Activated naive CD4-positive, alpha-beta T cell treated with Interleukin-2 at 50 U/mL for 16 hours (primary cell): Measurements from ENCODE around the gene TXK.

Source experiments
- DNase-seq: peaks from one replicate; pipeline ENCODE4 v3.0.0-alpha.2; 2020

The TXK gene

DNA sequence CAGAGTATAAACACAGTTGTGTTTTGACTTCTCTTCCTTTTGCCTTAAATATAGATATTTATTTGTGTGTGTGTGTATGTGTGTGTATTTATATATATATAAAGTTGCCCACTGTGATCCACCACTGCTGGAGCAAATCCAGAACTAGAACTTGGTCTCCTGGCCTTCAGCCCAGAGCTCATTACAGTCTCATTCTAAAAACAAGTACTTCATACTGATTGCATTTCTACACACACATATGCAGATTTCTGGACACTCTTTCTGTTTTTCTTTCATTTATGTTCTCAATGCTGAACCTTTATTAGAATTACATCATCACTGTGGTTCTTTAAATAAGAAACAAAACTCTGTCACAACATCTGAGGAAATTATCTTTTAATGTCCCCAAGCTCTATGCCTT, 381 bp downstream of the TXK start:
- no peak for DNase-seq

DNA sequence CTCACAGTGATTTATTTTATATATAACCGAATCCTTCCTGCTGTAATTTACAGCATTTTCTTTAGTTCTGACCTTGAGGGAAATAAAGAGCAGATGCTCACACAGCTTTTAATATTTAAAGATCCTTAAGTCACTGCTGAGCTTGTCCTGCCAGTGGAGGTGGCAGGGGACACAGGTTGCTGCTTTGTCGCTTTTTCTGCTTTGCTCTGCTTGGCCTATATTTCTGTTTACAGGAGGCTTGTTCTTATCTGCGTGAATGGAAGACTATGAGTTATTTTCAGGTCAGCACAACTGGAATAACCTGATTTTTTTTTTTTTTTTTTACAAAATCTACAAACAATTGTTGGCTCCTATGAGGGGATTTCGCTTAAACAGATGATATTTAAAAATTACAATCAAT, 2.3 kb downstream of the TXK start:
- DNase-seq, result no peak

GRCh38 chr4:48130100-48130499, 4.0 kb downstream of the TXK start:
- no peak for DNase-seq

DNA sequence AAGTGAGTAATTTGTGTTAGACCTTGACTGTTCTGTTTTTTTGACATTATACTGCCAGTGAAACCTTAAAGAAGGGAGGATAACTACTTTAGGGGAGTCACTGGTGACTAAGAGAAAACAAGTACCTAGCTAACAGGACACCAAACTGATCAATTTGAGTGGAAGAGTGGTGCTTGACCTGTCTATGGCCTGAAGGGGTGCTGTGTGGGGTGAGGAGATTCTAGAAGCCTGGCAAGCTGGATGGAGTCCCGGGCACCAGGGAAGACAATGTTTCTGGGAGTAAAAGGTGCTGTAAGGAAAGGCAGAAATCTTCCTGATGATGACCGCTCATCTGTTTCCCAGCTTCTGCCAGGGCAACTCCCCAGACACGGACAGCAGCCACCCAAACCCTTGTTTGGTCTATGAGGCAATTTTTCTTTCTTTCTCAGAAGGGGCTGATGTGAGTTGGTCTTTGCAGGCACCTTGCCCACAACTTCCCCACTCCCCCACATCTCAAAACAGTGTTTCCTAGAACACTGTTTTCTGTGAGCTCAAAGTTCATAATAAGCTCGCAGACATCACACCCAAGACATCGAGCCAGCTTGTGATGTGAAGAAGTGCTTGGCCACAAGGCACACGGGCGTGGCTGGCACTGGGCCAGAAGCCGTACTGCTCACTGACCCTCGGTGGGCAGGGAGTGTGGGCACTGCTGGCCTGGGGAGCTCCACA, 4.6 kb downstream of the TXK start:
- DNase-seq, result peak; percentile 53

GRCh38 chr4:48127682-48128404, 6.2 kb downstream of the TXK start:
- DNase-seq, result peak; percentile 74

GRCh38 chr4:48127231-48127630, 6.8 kb downstream of the TXK start:
- DNase-seq, result no peak

DNA sequence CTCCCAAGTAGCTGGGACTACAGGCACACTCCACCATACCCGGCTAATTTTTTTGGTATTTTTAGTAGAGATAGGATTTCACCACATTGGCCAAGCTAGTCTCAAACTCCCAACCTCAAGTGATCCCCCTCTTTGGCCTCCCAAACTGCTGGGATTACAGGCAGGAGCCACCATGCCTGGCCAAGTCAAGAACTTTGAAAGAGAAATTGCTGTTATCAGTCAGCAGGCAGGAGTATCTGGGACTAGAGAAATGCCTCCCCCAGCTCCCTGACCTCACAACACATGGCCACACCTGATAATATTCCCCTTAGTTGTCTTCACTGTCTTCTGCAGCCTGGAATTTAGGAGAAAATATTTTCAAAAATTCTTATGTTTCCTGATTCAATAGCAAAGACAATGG, 7.4 kb downstream of the TXK start:
- no peak for DNase-seq

- no peak for DNase-seq
These were observed 9.2 kb downstream of the TXK start for GRCh38 chr4:48124870-48125269.

GRCh38 chr4:48122756-48123155, 11.3 kb downstream of the TXK start:
- no peak for DNase-seq

- no peak for DNase-seq
These were observed 12.9 kb downstream of the TXK start for GRCh38 chr4:48121180-48121579.

DNA sequence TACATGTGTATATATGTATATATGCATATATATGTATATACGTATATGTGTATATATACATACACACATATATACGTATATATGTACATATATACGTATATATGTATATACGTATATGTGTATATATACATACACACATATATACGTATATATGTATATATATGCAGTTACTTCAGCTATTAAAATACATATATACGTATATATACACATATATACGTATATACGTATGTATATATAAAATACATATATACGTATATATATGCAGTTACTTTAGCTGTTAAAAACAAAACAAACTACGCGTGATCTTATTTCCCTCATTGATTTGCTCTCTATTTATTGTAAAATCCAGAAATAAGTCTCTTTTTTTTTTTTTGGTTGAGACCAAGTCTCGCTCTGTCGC, 13.9 kb downstream of the TXK start:
- no peak for DNase-seq

GRCh38 chr4:48119646-48120045, 14.4 kb downstream of the TXK start:
- no peak for DNase-seq

DNA sequence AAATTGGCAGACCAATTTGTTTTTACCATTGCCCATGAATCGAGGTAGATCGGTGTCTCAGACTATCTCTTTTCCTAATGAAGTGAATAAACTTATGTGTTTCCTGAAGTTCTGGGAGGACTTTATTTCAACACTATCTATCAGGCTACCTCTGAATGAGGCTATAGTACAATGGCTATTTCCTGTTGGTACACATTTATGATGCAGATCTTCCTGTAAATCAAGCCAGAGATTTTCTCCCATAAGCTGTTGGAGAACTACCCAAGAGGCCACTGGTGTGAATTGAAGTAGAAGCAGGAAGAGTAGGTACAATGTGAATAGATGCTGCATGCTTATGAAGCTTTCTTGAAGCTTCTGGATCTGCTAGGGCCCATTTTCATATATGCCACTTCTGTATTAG, 16.0 kb downstream of the TXK start:
- no peak for DNase-seq

DNA sequence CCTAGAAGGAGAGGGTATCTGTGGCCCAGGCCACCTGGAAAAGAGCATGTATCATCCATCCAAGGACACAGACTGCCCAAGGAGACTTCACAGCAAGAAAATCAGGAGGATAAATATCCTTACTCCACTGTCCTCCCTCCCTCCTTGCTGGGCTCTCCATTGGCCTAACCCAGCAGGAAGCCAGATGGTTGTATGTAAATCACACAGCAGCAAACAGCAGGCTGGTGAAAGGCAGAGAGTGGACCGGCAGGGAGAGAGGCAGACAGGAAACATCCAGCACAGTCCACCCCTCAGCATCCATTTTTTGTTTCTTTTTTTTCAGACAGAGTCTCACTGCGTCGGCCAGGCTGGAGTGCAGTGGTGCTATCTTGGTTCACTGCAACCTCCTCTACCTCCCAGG, 17.5 kb downstream of the TXK start:
- DNase-seq, result no peak

DNA sequence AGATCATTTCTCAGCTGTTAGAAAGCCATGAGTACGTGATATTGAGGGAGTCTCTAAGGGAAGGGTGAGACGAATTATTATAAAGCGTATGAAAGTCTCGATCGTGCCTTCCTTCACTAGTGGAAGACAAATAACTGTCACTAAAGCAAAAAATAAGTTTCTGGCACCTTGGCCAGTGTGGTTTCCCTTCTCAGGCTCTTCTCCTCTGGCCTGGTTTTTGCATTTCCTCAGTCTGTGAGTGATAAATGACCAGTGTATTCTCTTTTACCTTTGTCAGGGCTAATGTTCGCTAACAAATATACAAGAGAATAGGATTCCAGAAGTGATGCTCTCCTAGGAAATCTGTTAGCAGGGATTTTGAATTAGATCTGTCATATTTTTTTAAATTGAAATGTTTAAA, 19.6 kb downstream of the TXK start:
- no peak for DNase-seq

DNA sequence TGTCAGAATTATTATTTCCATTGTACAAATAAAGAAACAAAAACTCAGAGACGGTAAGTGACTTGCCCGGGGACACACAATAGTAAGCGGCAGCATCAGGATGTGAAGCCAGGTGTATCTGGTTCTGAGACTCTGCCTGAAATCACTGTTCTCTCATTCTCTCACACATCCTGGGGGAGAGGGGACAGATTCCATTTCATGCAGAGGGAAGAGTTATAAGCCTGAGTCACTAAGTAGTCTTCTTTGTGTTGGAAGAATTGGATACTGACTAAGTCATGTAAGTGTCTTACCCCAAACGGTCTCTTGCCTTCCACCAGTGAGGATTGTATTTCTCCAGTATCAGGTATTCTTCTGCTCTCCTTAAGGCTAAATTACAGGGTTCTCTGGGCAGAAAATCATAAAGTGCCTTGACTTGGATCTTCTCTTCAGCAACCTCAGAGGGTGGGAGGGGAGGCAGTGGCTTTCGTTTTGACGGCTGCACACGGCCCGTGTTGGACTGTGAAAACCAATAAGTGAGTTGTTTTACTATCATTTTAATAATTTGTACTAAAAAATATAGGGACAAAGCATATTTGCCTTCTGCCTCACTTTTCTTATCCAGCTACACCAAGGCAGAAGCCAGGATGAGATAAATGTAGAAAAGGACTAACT, 21.9 kb downstream of the TXK start:
- DNase-seq, result no peak

DNA sequence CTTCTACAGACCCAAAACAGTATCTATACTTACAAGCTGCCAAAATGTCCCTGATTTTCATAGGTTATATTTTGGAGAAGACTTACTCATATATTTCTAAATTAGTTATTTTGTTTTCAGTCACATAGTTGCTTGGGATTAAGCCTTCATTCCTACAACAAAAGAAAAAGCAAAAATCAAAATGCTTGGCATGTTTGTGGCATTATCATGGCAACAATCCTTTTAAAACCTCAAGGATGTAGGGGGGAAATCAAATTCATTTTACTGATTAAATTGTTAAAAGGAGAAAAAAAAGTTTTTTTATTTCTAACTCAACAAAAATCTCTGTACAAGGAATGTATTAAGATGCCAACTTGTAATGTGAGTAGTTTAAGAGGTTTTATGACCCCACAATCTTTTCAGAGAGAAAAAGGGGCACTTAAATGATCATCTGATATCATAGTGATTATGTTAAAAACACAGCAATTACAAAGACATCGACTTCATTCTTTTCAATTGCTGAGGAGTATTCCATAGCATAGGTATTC, 23.5 kb downstream of the TXK start:
- no peak for DNase-seq

- DNase-seq, result no peak
These were observed 24.4 kb downstream of the TXK start for GRCh38 chr4:48109413-48110263.

GRCh38 chr4:48108309-48109073, 25.6 kb downstream of the TXK start:
- no peak for DNase-seq

GRCh38 chr4:48105230-48105629, 28.8 kb downstream of the TXK start:
- DNase-seq, result no peak

DNA sequence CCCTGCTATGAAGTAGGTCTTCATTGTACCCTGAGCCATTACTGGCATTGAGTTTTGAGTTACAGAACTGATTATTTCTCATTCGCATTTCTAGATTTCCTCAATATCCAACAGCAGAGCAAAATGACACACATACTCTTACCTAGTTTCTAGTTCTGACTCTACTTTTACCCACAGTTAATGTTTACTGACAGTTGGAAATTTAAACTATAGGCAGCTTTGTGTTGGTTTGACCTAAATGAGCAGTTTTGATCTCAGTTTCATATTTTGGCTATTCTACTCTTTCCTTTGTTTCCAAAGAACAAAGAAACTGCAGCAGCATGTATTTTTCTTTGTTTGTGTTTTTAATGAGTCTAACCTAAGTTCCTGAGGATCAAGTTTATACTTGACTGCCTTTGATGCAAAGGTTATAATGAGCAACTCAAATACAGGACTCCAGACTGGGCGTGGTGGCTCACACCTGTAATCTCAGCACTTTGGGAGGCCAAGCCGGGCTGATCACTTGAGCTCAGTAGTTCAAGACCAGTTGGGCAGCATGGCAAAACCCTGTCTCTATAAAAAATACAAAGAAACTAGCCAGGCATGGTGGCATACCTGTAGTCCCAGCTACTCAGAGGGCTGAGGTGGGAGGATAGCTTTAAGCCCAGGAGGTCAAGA, 30.4 kb downstream of the TXK start:
- no peak for DNase-seq

- DNase-seq, result no peak
These were observed 31.7 kb downstream of the TXK start for GRCh38 chr4:48102303-48102702.
